GM12878 (cell line): ENCODE data around the gene PLAGL2. TPM values are rescaled to one million over a fixed set of nuclear protein-coding genes. Genes with fewer than 3 reads are reported as not detected.

ENCODE experiments used
- ATAC-seq: fragments of 200-7000 bp; cut with Tn5 transposase; 3 replicates; pipeline ENCODE4 v1.9.1; 2020; ENCODE audit warnings: mild to moderate bottlenecking, moderate library complexity
- BruUV-seq: library from RNA; stranded (reverse); fragments of 400-500 nt; replicated peaks from 2 replicates; lab custom pipeline; 2021; lab: Mats Ljungman, UMichigan
- CTCF ChIA-PET: fragments of 300-600 bp; sonication (Branson Sonifier 250); formaldehyde crosslinking; extraction: SDS; loops from one replicate; lab custom pipeline; 2021; ENCODE audit warnings: inconsistent platforms; lab: Yijun Ruan, JAX
- POLR2A ChIA-PET: fragments of 350-600 bp; formaldehyde crosslinking; extraction: SDS; loops from one replicate; lab custom pipeline; 2021; ENCODE audit warnings: inconsistent platforms; lab: Charles Lee
- RAD21 ChIA-PET: fragments of 300-600 bp; sonication (Branson Sonifier 250); formaldehyde crosslinking; loops from one replicate; lab custom pipeline; 2023; ENCODE audit warnings: antibody characterized with exemption; ENCODE audit not compliant: unreplicated experiment; lab: Charles Lee
- SMC1A ChIA-PET: fragments of 300-600 bp; sonication (Branson Sonifier 250); formaldehyde crosslinking; loops from one replicate; lab custom pipeline; 2023; ENCODE audit not compliant: unreplicated experiment, uncharacterized antibody; lab: Charles Lee
- DNase-seq: peaks from one replicate; pipeline ENCODE4 v3.0.0-alpha.2; 2011; ENCODE audit warnings: low read depth, low spot score
- FAIRE-seq: peaks from 3 replicates; lab custom pipeline; 2011; peaks lifted over from hg19 to GRCh38; lab: Jason Lieb, UNC
- H2AFZ ChIP-seq: 2 replicates; pipeline ENCODE4 v1.6.0; 2011; ENCODE audit warnings: low read depth, low read length, control low read depth; ENCODE audit not compliant: control insufficient read depth
- H3K27ac ChIP-seq: 2 replicates; pipeline ENCODE4 v1.5.1; 2011; ENCODE audit warnings: control low read depth; ENCODE audit not compliant: control insufficient read depth, insufficient read depth
- H3K27me3 ChIP-seq, 2 experiments: replicated peaks in 1 of 2; 2 replicates each; pipeline versions ENCODE4 v1.6.0 to v1.6.1; 2011; ENCODE audit warnings: low read length in 1 of 2; ENCODE audit not compliant: control insufficient read depth in 2 of 2, insufficient read depth in 2 of 2
- H3K36me3 ChIP-seq, 2 experiments: 2 replicates each; pipeline ENCODE4 v1.5.1; 2011; ENCODE audit warnings: low read length in 1 of 2; ENCODE audit not compliant: control insufficient read depth in 2 of 2, insufficient read depth in 2 of 2
- H3K4me1 ChIP-seq: 2 replicates; pipeline ENCODE4 v1.6.1; 2011; ENCODE audit warnings: mild to moderate bottlenecking, low read length, moderate library complexity, mixed read lengths; ENCODE audit not compliant: control insufficient read depth, insufficient read depth
- H3K4me2 ChIP-seq: 2 replicates; pipeline ENCODE4 v1.6.0; 2011; ENCODE audit warnings: control low read depth; ENCODE audit not compliant: control insufficient read depth, insufficient read depth
- H3K4me3 ChIP-seq: fragments of 200-600 bp; sonication (generic); 2 replicates; pipeline ENCODE4 v1.5.1; 2016
- H3K79me2 ChIP-seq: 2 replicates; pipeline ENCODE4 v1.6.0; 2011; ENCODE audit warnings: low read length; ENCODE audit not compliant: control insufficient read depth, insufficient read depth
- H3K9ac ChIP-seq: 2 replicates; pipeline ENCODE4 v1.8.0; 2011; ENCODE audit warnings: low read length, control low read depth, mixed read lengths; ENCODE audit not compliant: control insufficient read depth, insufficient read depth
- H3K9me3 ChIP-seq: replicated peaks from 3 replicates; pipeline ENCODE4 v1.5.1; 2011; ENCODE audit warnings: mild to moderate bottlenecking, low read length; ENCODE audit not compliant: control insufficient read depth, insufficient read depth
- H4K20me1 ChIP-seq: 2 replicates; pipeline ENCODE4 v1.6.0; 2011; ENCODE audit not compliant: control insufficient read depth, insufficient read depth
- EZH2 ChIP-seq: IDR thresholded peaks from 2 replicates; pipeline ENCODE4 v1.6.1; 2012; ENCODE audit warnings: low read depth, mild to moderate bottlenecking, control low read depth, inconsistent platforms, low read length, borderline replicate concordance; ENCODE audit not compliant: control insufficient read depth
- IKZF2 ChIP-seq, 2 experiments: fragments of 450-650 bp; IDR thresholded peaks; 2 replicates each; pipeline ENCODE4 v1.6.1; 2017; ENCODE audit warnings: mild to moderate bottlenecking in 2 of 2, moderate library complexity in 2 of 2
- MYC ChIP-seq: IDR thresholded peaks from 2 replicates; pipeline ENCODE4 v1.6.1; 2011; ENCODE audit warnings: mild to moderate bottlenecking, low read length, moderate library complexity, inconsistent platforms; ENCODE audit not compliant: insufficient read depth, insufficient replicate concordance, insufficient read length, severe bottlenecking
- SREBF2 ChIP-seq: IDR thresholded peaks from 2 replicates; pipeline ENCODE4 v1.6.1; 2012; ENCODE audit warnings: mild to moderate bottlenecking, low read length
- WGBS: methylation state at CpG from one replicate; pipeline ENCODE4 v1.1.6; 2016; ENCODE audit warnings: low lambda C conversion rate; ENCODE audit not compliant: insufficient replicate concordance, insufficient coverage; ENCODE audit errors: missing lambda C conversion rate; 5-methylcytosine and 5-hydroxymethylcytosine counted together
- in situ Hi-C: fragments of 300-500 bp; cut with MboI; formaldehyde crosslinking; loops from 9 replicates; pipeline ENCODE4 v1.14.3; 2018; ENCODE audit warnings: mixed read lengths
- intact Hi-C: fragments of 100-400 bp; cut with micrococcal nuclease; formaldehyde crosslinking; loops from one replicate; pipeline ENCODE4 v1.14.2; 2022; ENCODE audit not compliant: unreplicated experiment
- polyA plus RNA-seq, 11 experiments: library from polyadenylated mRNA; depleted of rRNA in 4 of 11; unstranded in 6 of 11; stranded (reverse) in 5 of 11; fragments of >200 nt; fragmentation: Nextera tagmentation in 4 of 11; fragmentation: Illumina TruSeq in 1 of 11; extraction: Ambion mirVana in 4 of 11; extraction: Trizol in 1 of 11; gene quantifications; 1 replicate in 1 of 11; 2 replicates in 10 of 11; pipeline versions ENCODE4 v1.2.1 to v1.2.3, GENCODE V29; 2011 to 2016; ENCODE audit warnings: inconsistent platforms in 2 of 11, missing spikeins in 2 of 11, low read depth in 1 of 11
- total RNA-seq, 4 experiments: library from RNA; depleted of rRNA in 3 of 4; stranded (reverse); fragments of >200 nt in 3 of 4; fragmentation: Illumina TruSeq in 1 of 4; extraction: Trizol in 1 of 4; gene quantifications; 2 replicates each; pipeline versions ENCODE4 v1.2.1 to v1.2.3, GENCODE V29; 2013 to 2021
- TF ChIP-seq, protein P1 (sequence below): fragments of 150-350 bp; IDR thresholded peaks from 2 replicates; pipeline ENCODE4 v1.6.1; 2014; ENCODE audit warnings: mild to moderate bottlenecking, low read depth, low read length

Gene PLAGL2
- total and polyA plus RNA-seq, 10 of the 15 experiments (the other 5 are each of a cell fraction or from before 2014, with no cell fraction given), result 4.4 to 32.3 (median 13.3) TPM

DNA sequence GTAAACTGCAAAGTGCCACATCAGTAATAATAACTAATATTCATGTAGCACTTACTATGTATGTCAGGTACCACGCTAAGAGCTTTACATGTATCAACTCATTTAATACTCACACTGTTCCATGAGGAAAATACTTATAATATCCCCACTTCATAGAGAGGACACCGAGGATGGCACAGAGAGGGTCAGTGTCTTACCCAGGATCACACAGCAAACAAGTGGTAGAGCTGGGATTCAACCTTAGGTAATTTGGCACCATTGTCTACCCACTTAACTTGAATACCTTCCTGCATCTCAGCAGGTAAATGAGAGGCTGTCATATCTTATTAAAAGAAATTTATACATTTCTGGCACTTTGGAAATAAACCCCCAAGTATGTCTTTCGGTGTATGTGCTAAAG lies 8.2 kb upstream of the PLAGL2 start (continued):
- TF ChIP-seq MYC (no peak), IKZF2 (IDR thresholded peaks at IDR 0.05) (no peak)

GRCh38 chr20:32215147-32215546 lies 7.6 kb upstream of the PLAGL2 start:
- BruUV-seq, result no TSS peak
- no peaks in the 10 kb centered on the region for H3K4me1 ChIP-seq
- no peak for DNase-seq
- 99% methylated on average over 8 of the region's 8 CpGs for WGBS
- CTCF ChIA-PET, result no interaction called here
- H4K20me1 ChIP-seq, result no peaks in the 10 kb centered on the region
- H3K36me3 ChIP-seq, result peaks cover 2 to 26% of the 10 kb centered on the region in 2 experiments; a peak in 3 of 4 replicates
- in situ Hi-C loops, result no loop called here
- H3K9me3 ChIP-seq, result no peaks in the 10 kb centered on the region
- RAD21 ChIA-PET, result no interaction called here
- H3K4me2 ChIP-seq, result no peak overlapping the region
- no peak overlapping the region for H3K27ac ChIP-seq
- H3K4me3 ChIP-seq, result no peak overlapping the region
- no peak overlapping the region for H3K9ac ChIP-seq
- ATAC-seq, result no peak
- H3K27me3 ChIP-seq, result no peaks in the 10 kb centered on the region
- POLR2A ChIA-PET, result no interaction called here
- no peak overlapping the region for H2AFZ ChIP-seq
- no peaks in the 10 kb centered on the region; the same call in 1 of the 2 replicates for H3K79me2 ChIP-seq
- no peak for FAIRE-seq
- no peak for TF ChIP-seq EZH2
- TF ChIP-seq, protein P1, sequence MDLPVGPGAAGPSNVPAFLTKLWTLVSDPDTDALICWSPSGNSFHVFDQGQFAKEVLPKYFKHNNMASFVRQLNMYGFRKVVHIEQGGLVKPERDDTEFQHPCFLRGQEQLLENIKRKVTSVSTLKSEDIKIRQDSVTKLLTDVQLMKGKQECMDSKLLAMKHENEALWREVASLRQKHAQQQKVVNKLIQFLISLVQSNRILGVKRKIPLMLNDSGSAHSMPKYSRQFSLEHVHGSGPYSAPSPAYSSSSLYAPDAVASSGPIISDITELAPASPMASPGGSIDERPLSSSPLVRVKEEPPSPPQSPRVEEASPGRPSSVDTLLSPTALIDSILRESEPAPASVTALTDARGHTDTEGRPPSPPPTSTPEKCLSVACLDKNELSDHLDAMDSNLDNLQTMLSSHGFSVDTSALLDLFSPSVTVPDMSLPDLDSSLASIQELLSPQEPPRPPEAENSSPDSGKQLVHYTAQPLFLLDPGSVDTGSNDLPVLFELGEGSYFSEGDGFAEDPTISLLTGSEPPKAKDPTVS, result no peak
- no peak for TF ChIP-seq SREBF2
- intact Hi-C loops, result no loop called here
- SMC1A ChIA-PET, result interaction anchor here (1.3 to 1.4 kb wide), 2 partner anchors 10 to 17 kb away, joined by 3 read pairs; no protein-coding TSS in a partner anchor
